SK-N-SH treated with all-trans-retinoic acid at 6 μM for 48 hours (cell line): Measurements from ENCODE around the gene EN2.
A peak's percentile ranks its signal among the peaks of the same experiment; 100 is the strongest.

Experiments used
- ATAC-seq: fragments of 200-7000 bp; cut with Tn5 transposase; 3 replicates; pipeline ENCODE4 v1.9.1; 2020; ENCODE audit warnings: mild to moderate bottlenecking, moderate library complexity
- ARNTL ChIP-seq: fragments of 450-650 bp; formaldehyde crosslinking; IDR thresholded peaks from 2 replicates; pipeline ENCODE4 v1.5.0; 2020; ENCODE audit warnings: low read depth, mild to moderate bottlenecking, moderate library complexity, borderline replicate concordance
- BACH2 ChIP-seq: fragments of 250-450 bp; sonication (Bioruptor Pico); IDR thresholded peaks from 2 replicates; pipeline ENCODE4 v1.9.0; 2021; ENCODE audit warnings: mild to moderate bottlenecking, borderline replicate concordance
- CSDC2 ChIP-seq: fragments of 250-450 bp; sonication (Bioruptor Pico); IDR thresholded peaks from 2 replicates; pipeline ENCODE4 v1.5.0; 2020; ENCODE audit warnings: mild to moderate bottlenecking, moderate library complexity
- ESRRG ChIP-seq: fragments of 250-450 bp; sonication (Bioruptor Pico); IDR thresholded peaks from 2 replicates; pipeline ENCODE4 v1.6.1; 2021; ENCODE audit warnings: mild to moderate bottlenecking
- GLIS3 ChIP-seq: fragments of 250-450 bp; sonication (Bioruptor Pico); IDR thresholded peaks from 2 replicates; pipeline ENCODE4 v1.5.0; 2020; ENCODE audit warnings: mild to moderate bottlenecking, moderate library complexity
- ISL1 ChIP-seq: fragments of 250-450 bp; sonication (Bioruptor Pico); IDR thresholded peaks from 2 replicates; pipeline ENCODE4 v2.1.2; 2022; ENCODE audit warnings: mild to moderate bottlenecking, moderate library complexity
- OSR1 ChIP-seq: fragments of 250-450 bp; sonication (Bioruptor Pico); IDR thresholded peaks from 2 replicates; pipeline ENCODE4 v1.8.0; 2022; ENCODE audit warnings: moderate library complexity, mild to moderate bottlenecking, inconsistent platforms
- PPARA ChIP-seq: fragments of 250-450 bp; sonication (Bioruptor Pico); IDR thresholded peaks from 2 replicates; pipeline ENCODE4 v1.5.0; 2020; ENCODE audit warnings: mild to moderate bottlenecking, borderline replicate concordance
- RARB ChIP-seq: fragments of 250-450 bp; sonication (Bioruptor Pico); IDR thresholded peaks from 2 replicates; pipeline ENCODE4 v1.8.0; 2021; ENCODE audit warnings: mild to moderate bottlenecking, moderate library complexity
- SNAI2 ChIP-seq: fragments of 250-450 bp; sonication (Bioruptor Pico); IDR thresholded peaks from 2 replicates; pipeline ENCODE4 v1.5.0; 2020; ENCODE audit warnings: mild to moderate bottlenecking, moderate library complexity
- TCF4 ChIP-seq: fragments of 250-450 bp; sonication (Bioruptor Pico); IDR thresholded peaks from 2 replicates; pipeline ENCODE4 v1.8.0; 2021; ENCODE audit warnings: mild to moderate bottlenecking, moderate library complexity, borderline replicate concordance
- TOX ChIP-seq: fragments of 250-450 bp; sonication (Bioruptor Pico); IDR thresholded peaks from 2 replicates; pipeline ENCODE4 v1.8.0; 2021; ENCODE audit warnings: mild to moderate bottlenecking, moderate library complexity, borderline replicate concordance
- ZC3H10 ChIP-seq: fragments of 250-450 bp; sonication (Bioruptor Pico); IDR thresholded peaks from 2 replicates; pipeline ENCODE4 v1.5.1; 2021; ENCODE audit warnings: mild to moderate bottlenecking, moderate library complexity
- ZFP3 ChIP-seq: fragments of 250-450 bp; sonication (Bioruptor Pico); IDR thresholded peaks from 2 replicates; pipeline ENCODE4 v1.5.0; 2020; ENCODE audit warnings: mild to moderate bottlenecking, moderate library complexity
- ZFP30 ChIP-seq: fragments of 450-650 bp; formaldehyde crosslinking; IDR thresholded peaks from 2 replicates; pipeline ENCODE4 v1.5.0; 2022; ENCODE audit warnings: mild to moderate bottlenecking, moderate library complexity
- ZNF565 ChIP-seq: fragments of 450-650 bp; formaldehyde crosslinking; conservative IDR thresholded peaks from 2 replicates; pipeline ENCODE4 v1.5.0; 2020; ENCODE audit warnings: low read depth, mild to moderate bottlenecking, moderate library complexity
- ZNF70 ChIP-seq: fragments of 450-650 bp; formaldehyde crosslinking; IDR thresholded peaks from 2 replicates; pipeline ENCODE4 v1.5.0; 2020; ENCODE audit warnings: mild to moderate bottlenecking, moderate library complexity
- TF ChIP-seq, protein P1 (sequence below): fragments of 250-450 bp; sonication (Bioruptor Pico); IDR thresholded peaks from 2 replicates; pipeline ENCODE4 v1.5.0; 2020; ENCODE audit warnings: mild to moderate bottlenecking, moderate library complexity
- TF ChIP-seq, protein P2 (sequence below): fragments of 250-450 bp; sonication (Bioruptor Pico); IDR thresholded peaks from 2 replicates; pipeline ENCODE4 v1.8.0; 2021; ENCODE audit warnings: low read depth, mild to moderate bottlenecking, moderate library complexity, borderline replicate concordance
- TF ChIP-seq, protein P3 (sequence below): fragments of 250-450 bp; sonication (Bioruptor Pico); IDR thresholded peaks from 2 replicates; pipeline ENCODE4 v1.8.0; 2020; ENCODE audit warnings: mild to moderate bottlenecking, moderate library complexity, borderline replicate concordance
- TF ChIP-seq, protein P4 (sequence below): fragments of 250-450 bp; sonication (Bioruptor Pico); IDR thresholded peaks from 2 replicates; pipeline ENCODE4 v1.5.1; 2020; ENCODE audit warnings: low read depth, mild to moderate bottlenecking, moderate library complexity
- TF ChIP-seq, protein P5 (sequence below): fragments of 250-450 bp; sonication (Bioruptor Pico); IDR thresholded peaks from 2 replicates; pipeline ENCODE4 v1.5.1; 2021; ENCODE audit warnings: mild to moderate bottlenecking, moderate library complexity

The EN2 gene

DNA sequence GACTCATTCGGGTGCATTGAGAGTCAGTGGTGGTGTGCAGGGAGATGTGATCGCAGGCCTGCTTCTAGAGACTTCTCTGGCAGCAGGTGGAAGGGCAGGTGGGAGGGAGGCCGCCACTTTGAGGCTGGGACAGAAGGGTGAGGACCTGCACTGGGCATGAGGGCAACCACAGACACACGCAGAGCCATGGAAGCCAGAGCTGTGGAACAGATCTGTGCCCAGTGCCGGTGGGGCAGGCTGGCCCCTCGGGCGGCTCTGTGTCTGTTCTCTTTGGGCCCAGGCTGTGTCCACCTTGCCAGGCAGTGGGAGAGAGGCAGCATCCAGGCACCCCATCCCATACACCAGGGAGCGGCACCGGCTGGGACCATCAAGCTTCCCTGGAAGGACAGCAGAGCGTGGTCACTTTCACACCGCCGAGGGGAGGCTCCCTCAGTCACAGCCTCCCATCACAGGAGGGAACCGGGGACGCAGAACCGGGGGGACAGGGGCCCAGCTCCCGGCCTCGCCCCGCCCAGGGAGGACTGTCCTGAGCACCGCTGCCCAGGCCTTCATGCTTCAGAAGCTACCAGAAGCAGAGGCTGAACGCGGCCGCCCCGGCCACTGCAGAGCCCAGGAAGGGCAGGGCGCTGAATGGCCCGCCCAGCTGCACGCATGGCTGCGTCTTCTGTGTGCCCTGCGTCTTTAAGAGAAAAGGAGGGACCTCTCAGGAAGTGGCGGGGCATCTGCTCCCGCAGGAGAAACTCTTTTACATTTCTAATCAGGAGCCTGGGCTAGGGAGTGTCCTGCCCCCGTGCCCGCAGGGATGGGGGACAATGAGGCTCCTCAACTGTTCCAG lies 32.1 kb downstream of the EN2 start:
- ATAC-seq = peak; percentile 74
- TF ChIP-seq BACH2 (CRISPR knock-in tag) = no peak
- TF ChIP-seq PPARA = no peak
- TF ChIP-seq ZC3H10 (CRISPR knock-in tag) = no peak
- no peak for TF ChIP-seq ZFP3 (CRISPR knock-in tag)
- no peak for TF ChIP-seq SNAI2
- TF ChIP-seq, all 23 proteins: peak for 0

DNA sequence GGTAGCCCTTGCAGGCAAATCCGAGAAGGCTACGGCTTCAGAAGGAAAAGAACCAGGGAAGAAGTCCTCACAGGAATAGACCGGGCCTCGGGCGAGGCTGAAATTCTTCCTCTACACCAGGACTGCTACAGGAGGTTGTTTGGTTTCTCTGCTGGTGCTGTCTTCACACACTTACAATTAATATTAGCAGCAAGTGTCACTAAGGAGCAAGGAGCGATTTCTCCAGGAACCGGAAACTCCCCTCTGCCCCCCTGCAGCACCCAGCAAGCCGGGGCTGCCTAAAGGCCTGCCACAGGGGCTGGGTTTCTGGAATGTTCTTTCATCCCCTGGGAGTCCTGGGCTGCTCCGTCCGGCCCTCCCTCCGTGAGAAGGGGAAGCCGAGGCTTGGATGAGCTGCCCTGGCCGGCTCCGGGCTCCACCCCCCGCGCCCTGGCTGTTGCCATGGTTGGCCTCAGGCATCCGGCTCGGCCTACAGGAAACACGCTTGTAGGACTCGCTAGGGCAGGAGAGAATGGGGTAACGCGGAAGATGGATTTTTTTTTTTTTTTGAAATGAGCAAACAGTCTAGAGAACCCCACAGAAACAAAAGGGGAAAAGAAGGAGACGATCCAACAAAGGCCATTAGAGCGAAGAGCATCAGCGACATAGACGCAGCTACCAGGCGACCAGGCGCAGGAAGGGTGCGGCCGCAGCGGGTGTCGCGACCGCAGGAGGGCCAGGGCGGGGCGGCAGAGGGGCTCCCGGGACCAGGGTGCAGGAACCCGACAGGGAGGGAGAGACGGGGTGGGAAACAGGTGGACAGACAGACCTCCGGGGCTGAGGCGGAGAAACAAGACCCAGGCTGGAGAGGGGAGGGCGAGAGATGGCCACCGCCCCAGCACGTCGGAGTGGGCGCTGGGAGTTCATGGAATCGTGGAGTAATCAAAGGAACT lies 33.0 kb downstream of the EN2 start:
- peak; percentile 60 for ATAC-seq
- no peak for TF ChIP-seq OSR1 (CRISPR knock-in tag)
- TF ChIP-seq BACH2 (CRISPR knock-in tag) = no peak
- TF ChIP-seq, protein P1, sequence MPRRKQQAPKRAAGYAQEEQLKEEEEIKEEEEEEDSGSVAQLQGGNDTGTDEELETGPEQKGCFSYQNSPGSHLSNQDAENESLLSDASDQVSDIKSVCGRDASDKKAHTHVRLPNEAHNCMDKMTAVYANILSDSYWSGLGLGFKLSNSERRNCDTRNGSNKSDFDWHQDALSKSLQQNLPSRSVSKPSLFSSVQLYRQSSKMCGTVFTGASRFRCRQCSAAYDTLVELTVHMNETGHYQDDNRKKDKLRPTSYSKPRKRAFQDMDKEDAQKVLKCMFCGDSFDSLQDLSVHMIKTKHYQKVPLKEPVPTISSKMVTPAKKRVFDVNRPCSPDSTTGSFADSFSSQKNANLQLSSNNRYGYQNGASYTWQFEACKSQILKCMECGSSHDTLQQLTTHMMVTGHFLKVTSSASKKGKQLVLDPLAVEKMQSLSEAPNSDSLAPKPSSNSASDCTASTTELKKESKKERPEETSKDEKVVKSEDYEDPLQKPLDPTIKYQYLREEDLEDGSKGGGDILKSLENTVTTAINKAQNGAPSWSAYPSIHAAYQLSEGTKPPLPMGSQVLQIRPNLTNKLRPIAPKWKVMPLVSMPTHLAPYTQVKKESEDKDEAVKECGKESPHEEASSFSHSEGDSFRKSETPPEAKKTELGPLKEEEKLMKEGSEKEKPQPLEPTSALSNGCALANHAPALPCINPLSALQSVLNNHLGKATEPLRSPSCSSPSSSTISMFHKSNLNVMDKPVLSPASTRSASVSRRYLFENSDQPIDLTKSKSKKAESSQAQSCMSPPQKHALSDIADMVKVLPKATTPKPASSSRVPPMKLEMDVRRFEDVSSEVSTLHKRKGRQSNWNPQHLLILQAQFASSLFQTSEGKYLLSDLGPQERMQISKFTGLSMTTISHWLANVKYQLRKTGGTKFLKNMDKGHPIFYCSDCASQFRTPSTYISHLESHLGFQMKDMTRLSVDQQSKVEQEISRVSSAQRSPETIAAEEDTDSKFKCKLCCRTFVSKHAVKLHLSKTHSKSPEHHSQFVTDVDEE = no peak
- no peak for TF ChIP-seq ZNF70 (CRISPR knock-in tag)
- TF ChIP-seq, protein P2, sequence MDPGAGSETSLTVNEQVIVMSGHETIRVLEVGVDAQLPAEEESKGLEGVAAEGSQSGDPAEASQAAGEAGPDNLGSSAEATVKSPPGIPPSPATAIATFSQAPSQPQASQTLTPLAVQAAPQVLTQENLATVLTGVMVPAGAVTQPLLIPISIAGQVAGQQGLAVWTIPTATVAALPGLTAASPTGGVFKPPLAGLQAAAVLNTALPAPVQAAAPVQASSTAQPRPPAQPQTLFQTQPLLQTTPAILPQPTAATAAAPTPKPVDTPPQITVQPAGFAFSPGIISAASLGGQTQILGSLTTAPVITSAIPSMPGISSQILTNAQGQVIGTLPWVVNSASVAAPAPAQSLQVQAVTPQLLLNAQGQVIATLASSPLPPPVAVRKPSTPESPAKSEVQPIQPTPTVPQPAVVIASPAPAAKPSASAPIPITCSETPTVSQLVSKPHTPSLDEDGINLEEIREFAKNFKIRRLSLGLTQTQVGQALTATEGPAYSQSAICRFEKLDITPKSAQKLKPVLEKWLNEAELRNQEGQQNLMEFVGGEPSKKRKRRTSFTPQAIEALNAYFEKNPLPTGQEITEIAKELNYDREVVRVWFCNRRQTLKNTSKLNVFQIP (CRISPR knock-in tag) = no peak
- no peak for TF ChIP-seq TOX (CRISPR knock-in tag)
- TF ChIP-seq ZNF565 (CRISPR knock-in tag) = no peak
- TF ChIP-seq GLIS3 (CRISPR knock-in tag) = no peak
- no peak for TF ChIP-seq ESRRG (CRISPR knock-in tag)
- TF ChIP-seq, protein P3, sequence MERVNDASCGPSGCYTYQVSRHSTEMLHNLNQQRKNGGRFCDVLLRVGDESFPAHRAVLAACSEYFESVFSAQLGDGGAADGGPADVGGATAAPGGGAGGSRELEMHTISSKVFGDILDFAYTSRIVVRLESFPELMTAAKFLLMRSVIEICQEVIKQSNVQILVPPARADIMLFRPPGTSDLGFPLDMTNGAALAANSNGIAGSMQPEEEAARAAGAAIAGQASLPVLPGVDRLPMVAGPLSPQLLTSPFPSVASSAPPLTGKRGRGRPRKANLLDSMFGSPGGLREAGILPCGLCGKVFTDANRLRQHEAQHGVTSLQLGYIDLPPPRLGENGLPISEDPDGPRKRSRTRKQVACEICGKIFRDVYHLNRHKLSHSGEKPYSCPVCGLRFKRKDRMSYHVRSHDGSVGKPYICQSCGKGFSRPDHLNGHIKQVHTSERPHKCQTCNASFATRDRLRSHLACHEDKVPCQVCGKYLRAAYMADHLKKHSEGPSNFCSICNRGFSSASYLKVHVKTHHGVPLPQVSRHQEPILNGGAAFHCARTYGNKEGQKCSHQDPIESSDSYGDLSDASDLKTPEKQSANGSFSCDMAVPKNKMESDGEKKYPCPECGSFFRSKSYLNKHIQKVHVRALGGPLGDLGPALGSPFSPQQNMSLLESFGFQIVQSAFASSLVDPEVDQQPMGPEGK = no peak
- TF ChIP-seq PPARA = no peak
- no peak for TF ChIP-seq ZFP3 (CRISPR knock-in tag)
- TF ChIP-seq SNAI2 = no peak
- TF ChIP-seq ZFP30 (CRISPR knock-in tag) = no peak
- TF ChIP-seq CSDC2 (CRISPR knock-in tag) = no peak
- TF ChIP-seq TCF4 (CRISPR knock-in tag) = no peak
- TF ChIP-seq, protein P4, sequence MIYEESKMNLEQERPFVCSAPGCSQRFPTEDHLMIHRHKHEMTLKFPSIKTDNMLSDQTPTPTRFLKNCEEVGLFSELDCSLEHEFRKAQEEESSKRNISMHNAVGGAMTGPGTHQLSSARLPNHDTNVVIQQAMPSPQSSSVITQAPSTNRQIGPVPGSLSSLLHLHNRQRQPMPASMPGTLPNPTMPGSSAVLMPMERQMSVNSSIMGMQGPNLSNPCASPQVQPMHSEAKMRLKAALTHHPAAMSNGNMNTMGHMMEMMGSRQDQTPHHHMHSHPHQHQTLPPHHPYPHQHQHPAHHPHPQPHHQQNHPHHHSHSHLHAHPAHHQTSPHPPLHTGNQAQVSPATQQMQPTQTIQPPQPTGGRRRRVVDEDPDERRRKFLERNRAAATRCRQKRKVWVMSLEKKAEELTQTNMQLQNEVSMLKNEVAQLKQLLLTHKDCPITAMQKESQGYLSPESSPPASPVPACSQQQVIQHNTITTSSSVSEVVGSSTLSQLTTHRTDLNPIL (CRISPR knock-in tag) = no peak
- TF ChIP-seq ARNTL (CRISPR knock-in tag) = no peak
- no peak for TF ChIP-seq ISL1 (CRISPR knock-in tag)

DNA sequence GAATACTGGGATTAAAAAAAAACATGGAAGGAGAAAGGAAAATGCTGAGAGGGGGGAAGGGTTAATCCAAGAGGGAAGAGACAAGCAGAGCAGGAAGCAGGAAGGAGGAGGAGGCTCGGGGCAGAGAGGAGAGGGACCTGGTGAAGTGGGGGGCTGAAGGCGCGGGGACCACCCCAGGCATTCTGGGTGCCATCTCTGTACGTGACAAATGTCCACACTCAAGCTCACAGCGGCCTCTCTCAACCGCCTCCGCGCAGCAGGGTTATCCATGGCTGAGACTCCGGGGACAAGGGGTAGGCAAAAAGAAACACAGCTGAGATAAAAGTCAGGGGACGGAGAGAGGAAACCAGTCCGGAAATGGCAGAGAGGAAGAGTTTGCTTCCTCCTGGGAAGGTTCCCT lies 33.9 kb downstream of the EN2 start:
- TF ChIP-seq SNAI2 = no peak
- no peak for TF ChIP-seq GLIS3 (CRISPR knock-in tag)
- TF ChIP-seq ESRRG (CRISPR knock-in tag) = no peak
- no peak for TF ChIP-seq PPARA
- TF ChIP-seq ARNTL (CRISPR knock-in tag) = no peak
- no peak for TF ChIP-seq TCF4 (CRISPR knock-in tag)
- TF ChIP-seq, protein P2 (CRISPR knock-in tag) = no peak
- TF ChIP-seq OSR1 (CRISPR knock-in tag) = no peak
- TF ChIP-seq, protein P5, sequence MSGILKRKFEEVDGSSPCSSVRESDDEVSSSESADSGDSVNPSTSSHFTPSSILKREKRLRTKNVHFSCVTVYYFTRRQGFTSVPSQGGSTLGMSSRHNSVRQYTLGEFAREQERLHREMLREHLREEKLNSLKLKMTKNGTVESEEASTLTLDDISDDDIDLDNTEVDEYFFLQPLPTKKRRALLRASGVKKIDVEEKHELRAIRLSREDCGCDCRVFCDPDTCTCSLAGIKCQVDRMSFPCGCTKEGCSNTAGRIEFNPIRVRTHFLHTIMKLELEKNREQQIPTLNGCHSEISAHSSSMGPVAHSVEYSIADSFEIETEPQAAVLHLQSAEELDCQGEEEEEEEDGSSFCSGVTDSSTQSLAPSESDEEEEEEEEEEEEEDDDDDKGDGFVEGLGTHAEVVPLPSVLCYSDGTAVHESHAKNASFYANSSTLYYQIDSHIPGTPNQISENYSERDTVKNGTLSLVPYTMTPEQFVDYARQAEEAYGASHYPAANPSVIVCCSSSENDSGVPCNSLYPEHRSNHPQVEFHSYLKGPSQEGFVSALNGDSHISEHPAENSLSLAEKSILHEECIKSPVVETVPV (CRISPR knock-in tag) = no peak
- TF ChIP-seq RARB (CRISPR knock-in tag) = no peak
- no peak for ATAC-seq
